ENCODE results near the gene SOX11.

Gene SOX11

DNA sequence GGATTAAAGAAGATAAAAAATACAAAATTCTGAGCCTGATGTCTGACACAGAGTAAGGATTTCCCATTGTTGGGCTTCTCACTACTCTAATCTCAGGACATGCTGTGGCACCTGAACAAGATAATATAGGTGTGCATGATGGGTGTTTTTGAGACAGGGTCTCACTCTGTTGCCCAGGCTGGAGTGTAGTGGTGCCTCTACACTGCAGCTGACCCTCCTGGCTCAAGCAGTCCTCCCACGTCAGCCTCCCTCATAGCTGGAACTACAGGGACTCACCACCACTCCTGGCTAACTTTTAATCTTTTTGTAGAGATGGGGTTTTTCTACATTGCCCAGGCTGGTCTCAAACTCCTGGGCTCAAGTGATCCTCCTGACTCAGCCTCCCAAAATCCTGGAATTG lies 32.9 kb downstream of the SOX11 start:
- no peak for DNase-seq

DNA sequence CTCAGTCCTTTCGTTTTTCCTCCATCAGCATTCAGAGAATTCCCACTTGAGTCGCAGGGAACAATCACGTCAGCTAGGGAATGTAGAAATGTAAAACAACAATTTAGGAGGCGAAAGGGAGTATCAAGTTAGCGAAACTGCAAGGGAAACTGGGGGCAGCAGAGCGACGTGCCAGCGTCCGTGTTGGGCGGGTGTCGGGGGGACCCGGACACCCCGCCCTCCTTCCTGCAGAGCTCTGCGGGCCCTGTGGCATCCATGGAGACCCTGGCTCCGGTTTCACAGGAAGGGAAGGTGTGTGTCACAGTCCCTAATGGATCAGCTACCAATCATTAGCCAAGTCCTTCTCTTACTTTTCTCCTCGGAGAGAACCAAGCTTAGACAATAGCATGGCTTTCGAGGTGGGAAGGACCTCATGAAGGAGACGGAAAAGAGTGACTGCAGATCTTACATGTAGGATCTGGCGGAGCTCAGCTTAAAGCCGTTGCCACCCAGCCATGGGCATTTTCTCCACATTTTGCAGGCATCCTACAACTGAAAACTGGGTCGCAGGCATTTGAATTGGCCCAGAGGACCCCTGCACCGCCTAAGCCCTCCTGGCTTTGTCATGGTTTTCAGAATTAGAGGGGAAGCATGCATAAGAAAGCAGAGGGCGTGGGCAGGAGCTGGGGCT lies 33.7 kb downstream of the SOX11 start:
- DNase-seq, result no peak

DNA sequence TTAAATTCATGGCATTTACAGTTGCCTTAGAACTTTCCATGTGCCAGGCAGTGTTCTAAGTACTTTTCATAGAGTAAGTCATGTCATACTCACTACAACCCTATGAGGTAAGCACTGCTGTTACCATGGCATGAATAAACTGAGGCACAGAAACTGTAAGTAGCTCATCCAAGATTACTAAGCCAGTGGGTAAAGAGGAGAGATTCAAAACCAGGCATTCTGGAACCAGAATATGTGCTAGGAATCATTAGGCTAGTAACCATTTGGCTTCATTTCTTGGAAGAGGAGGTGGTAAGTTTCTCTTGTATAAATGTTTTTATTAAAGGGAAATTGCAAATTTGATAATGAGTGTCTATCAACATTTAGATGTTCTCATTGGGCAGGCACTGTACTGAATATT lies 35.1 kb downstream of the SOX11 start:
- DNase-seq, result no peak

DNA sequence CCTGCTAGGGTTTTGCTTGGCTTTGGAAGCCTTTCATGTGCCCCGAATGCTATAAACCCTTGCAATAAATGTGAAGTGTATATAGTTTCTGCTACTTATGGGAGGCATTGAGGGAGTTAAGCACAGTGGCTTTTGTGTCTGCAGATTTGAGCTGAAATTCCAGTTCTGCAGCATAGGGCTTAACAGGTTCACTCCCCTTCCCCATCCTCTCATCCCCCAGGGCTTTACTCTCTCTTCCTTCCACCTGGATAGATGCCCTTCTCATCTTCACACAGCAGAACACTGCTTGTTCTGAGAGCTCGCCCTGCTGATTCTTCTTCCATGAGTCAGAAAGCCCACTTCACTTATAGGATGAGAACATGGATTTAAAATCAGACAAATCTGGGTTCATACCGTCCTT lies 37.2 kb downstream of the SOX11 start:
- no peak for DNase-seq

DNA sequence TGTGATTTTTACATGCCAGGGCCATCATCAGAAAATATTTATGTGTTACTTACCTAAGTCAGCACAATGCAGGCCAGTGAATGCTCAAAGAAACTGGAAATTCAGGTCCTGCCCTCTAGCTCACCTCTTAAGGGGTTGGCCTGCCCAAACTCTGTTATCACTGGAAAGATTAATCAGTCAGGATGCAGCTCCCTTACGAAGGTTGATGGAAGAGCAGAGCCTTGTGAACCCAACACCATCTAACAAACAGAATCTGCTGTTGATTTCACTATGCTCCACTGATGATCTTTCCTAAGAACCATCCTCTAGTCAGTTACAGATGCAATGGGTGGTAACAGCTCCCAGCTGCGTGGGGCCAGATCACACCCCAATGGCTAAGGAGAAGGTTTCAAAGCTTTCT lies 38.2 kb downstream of the SOX11 start:
- DNase-seq, result no peak

DNA sequence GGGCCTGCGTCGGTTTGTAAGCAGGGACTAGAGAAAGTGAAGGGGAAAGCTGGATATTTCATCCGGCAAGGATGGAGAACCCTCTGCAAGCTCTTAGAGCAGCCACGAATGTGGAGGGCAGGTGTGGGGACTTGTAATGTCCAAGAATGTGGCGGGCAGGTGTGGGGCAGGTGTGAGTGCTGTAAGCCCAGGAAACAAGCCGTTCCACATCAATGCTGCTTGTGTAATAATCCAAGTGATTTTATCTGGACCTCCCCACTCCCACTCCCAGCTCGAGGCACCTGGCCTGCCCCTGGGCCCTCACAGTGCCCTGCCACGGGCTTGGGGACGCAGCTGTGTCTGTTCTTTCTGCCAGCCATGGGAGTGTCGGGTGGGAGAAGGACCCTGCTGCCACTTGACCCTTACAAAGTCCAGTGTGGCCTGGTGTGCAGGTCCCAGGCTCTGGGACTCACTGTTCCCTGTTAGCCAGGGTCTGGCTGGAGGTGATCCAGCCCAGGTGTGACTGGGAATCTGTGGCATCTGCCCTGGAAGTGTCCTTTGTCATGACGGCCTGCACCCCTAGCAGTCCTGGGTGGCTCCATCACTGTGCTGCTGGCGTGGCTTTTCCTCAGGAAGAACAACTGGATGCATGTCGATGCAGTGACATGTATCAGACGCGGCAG lies 42.8 kb downstream of the SOX11 start:
- no peak for DNase-seq

DNA sequence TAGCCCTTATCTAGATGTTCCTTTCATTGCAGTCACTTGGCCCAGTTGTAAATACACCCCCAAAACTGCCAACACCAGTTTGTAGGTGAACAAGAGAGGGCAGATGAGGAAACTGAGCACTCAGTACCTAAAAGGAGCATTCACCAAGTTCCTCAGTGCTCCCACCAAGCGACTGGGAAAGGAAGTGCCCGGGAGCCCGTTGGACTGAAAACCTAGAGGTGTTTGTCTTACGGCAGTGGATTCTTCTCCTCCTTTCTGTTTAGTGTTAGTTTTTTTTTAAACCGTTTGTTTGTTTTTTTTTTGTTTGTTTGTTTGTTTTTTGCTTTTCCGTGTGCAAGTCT lies 43.3 kb downstream of the SOX11 start:
- DNase-seq, result no peak

DNA sequence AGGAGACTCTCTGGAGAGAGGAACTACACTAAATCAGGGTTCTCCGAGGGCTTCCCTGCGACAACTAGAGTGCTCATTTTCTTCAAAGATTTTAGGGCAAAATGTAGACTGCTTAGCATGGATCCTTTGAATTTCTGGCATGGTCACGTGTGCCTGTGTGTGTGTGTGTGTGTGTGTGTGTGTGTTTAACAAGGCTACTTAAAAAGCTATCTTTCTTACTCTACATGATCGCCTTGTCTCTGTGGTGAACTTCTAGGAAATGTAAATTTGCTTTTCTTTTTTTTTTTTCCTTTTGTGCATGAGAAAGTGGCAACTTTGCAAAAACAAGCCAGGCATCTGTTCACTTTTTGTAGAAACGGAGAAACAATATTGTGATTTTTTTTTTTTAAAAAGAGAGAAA lies 43.9 kb downstream of the SOX11 start:
- DNase-seq, result no peak

DNA sequence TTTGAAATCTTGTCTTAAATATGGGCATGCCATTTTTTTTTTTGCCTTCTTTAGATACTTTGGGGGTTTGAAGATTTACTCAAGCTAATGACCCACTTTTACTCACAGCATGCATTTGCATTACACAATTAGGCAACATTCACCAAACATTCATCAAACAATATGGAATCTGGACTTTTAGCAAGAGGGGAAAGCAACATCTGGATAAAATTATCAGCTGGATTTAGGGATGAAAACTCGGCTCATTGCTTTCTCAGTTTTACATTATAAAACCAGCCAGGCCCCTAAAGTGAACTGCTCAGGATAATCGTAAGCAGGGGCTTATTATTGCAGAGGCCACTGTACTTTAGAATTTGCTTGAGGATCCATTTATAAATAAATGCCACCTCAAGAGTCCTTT lies 44.7 kb downstream of the SOX11 start:
- DNase-seq, result peak in 1 of 3 experiments; percentile 24

DNA sequence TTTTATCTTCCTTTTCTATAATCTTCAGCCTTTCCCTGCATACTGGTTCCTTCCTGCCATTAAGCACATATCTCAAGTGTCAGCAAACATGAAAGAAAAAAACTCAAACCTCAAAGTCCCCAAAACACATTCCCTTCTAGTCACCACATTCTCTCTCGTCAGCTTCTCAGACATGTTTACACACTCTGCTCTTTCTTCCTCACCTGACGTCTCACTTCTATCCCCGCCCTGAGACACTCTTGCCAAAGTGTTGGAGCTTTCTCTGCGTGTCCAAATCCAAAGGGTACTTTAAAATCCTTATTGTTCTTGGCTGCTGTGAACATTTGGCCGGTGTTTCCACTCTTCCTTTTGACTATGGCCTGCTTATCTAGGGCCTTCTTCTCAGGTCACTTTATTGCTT lies 47.9 kb downstream of the SOX11 start:
- DNase-seq, result no peak

DNA sequence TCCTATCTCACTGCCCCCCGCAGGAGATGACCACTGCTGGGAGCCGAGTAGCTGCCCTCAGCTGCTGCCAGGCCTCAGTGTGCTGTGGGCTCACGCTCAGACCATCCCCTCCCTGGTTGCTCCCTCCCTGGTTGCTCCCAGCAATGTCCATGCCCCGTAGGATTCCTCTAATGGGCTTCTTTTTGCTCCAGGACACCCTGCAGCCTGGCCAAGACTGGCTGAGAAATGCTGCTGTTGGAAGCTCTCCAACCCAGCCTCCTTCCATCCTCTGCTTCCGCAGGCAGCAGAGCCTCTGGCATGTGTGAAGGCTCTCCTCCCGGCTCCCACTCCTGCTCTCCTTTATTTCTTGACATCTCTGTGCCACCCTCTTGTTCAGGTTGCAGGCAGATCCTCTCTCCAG lies 48.6 kb downstream of the SOX11 start:
- DNase-seq, result no peak

DNA sequence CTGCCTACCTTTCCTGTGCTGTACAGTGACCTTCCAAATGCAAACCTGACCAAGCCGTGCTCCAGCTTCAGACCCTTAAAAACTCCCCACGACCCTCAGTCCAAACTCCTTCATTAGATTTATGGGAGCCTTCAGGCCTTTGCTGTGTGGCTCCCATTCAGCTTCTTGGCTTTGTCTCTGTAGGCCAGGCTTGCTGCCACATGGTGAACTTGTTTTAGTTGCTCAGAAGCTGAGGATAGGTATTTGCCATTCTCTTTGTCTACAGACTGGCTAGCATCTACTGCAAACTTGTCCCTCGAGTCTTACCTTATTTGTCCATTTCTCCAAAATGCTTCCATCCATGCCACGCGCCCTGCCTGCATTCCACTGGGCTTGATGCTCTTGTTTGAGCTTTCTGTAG lies 49.1 kb downstream of the SOX11 start:
- no peak for DNase-seq

DNA sequence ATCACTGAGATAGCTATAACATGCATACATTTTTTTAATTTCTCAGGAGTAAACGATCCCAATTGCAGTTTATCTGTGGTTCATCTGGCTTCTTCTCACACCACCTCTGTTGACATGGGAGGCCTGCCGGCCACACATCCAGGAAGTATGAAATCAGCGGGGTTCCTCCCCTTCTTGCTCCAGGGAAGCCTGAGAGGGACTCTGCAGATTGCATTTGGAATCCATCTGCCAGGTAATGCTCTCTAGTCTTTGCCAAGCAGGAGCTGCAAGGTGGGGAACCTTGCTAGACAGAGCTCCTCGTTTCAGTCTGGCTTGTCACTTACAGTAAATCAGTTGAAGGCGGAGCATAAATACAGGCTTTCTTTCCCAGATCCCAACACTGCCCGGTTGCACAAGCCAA lies 49.9 kb downstream of the SOX11 start:
- peak in 2 of 3 experiments; percentile 36 to 58 for DNase-seq

DNA sequence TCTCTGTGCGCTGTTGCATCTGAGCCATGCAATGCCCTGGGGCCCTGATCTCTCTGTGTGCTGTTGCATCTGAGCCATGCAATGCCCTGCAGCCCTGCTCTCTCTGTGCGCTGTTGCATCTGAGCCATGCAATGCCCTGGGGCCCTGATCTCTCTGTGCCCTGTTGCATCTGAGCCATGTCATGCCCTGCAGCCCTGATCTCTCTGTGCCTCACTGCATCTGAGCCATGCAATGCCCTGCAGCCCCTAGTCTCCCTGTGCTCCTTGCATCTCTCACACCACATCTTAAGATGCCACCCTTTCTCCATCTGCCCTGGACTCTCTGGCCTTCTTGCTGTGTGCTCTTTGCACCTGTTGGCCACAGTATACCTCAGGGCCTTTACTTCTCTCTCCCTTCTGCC lies 56.2 kb downstream of the SOX11 start:
- DNase-seq, result no peak

DNA sequence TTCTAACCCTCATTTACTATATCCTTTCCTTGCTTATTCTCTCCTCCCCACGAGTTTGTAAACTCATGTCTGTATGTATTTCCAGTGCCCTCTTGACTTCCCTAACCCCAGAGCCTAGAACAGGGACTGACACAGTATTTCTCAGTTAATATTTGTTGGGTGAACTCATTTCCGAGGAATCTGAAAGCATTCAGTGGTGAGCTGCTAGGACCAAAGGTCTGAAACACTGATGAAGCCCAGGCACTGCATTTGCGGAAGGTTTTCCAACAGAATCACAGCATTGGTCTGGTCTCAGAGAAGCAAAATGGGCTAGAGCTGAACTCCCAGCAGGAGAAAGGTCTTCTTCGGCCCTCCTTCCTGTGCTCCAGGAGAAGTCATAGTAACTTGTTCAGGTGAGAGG lies 56.8 kb downstream of the SOX11 start:
- DNase-seq, result no peak

DNA sequence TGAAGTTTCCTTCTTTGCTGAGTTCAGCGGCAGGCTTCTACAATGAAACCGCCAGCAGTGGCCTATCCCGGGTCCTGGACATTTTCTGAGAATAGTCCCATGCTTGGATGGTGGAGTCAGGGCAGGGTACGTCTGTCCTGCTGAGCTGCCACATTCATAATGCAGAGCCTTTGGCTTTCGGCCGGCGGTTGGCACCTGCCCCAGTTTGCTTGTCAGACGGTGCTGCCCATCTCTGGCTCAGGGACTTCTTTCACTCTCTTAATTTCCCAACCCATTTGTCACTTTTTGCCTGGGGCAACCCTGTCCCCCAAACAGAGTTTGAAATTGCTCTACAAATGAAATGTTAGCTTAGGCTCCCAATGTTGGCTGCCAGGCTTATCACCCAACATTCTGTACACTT lies 57.2 kb downstream of the SOX11 start:
- DNase-seq, result no peak

All from NCI-H1417 (cell line).